ENCODE results near the gene HS3ST5.

- no peak for TF ChIP-seq EZH2 (IDR thresholded peaks at IDR 0.05; ENCODE audit: low read depth)
- TF ChIP-seq, protein P1, sequence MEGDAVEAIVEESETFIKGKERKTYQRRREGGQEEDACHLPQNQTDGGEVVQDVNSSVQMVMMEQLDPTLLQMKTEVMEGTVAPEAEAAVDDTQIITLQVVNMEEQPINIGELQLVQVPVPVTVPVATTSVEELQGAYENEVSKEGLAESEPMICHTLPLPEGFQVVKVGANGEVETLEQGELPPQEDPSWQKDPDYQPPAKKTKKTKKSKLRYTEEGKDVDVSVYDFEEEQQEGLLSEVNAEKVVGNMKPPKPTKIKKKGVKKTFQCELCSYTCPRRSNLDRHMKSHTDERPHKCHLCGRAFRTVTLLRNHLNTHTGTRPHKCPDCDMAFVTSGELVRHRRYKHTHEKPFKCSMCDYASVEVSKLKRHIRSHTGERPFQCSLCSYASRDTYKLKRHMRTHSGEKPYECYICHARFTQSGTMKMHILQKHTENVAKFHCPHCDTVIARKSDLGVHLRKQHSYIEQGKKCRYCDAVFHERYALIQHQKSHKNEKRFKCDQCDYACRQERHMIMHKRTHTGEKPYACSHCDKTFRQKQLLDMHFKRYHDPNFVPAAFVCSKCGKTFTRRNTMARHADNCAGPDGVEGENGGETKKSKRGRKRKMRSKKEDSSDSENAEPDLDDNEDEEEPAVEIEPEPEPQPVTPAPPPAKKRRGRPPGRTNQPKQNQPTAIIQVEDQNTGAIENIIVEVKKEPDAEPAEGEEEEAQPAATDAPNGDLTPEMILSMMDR (conservative IDR thresholded peaks at IDR 0.05), result no peak
Measured at GRCh38 chr6:114164207-114164606, 178.6 kb downstream of the HS3ST5 start.

All from PC-9 (cell line).